AG09319 (cell line): ENCODE measurements around the gene INSL3.
"Not testable (repeated sequence)": the region's sequence is repeated elsewhere in the genome, so short reads cannot be mapped to it uniquely, and the experiment has no call there.

ENCODE experiments used
- DNase-seq: peaks from one replicate; pipeline ENCODE4 v3.0.0-alpha.2; 2010; ENCODE audit warnings: low read depth; ENCODE audit errors: extremely low read depth
- TF ChIP-seq, protein P1 (sequence below): IDR thresholded peaks from 2 replicates; pipeline ENCODE4 v1.5.1; 2011; ENCODE audit warnings: low read depth, mild to moderate bottlenecking, inconsistent platforms, low read length, moderate library complexity

Gene INSL3

DNA sequence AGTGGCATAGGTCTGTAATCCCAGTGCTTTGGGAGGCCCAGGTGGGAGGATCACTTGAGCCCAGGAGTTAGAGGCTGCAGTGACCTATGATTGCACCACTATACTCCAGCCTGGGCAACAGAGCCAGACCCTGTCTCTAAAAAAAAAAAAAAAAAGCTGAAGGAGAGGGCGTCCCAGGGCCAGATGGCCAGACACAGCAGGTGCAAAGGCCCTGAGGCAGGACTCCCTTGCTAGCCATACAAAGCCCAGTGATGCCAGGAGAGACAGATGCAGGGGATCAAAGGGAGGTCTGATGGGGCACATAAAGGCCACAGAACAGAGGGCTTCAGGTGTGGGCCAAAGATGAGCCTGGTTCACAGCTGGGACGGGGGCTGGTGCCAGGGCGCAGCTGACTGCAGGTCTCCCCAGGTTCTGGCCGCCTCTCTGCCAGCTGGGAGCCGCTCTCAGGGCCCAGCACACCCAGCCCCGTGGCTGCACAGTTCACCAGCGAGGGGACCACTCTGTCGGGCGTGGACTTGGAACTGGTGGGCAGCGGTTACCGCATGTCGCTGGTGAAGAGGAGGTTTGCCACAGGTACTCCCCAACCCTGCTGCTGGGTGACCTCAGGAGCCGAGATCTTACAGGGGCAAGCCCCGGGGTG lies 33.9 kb downstream of the INSL3 start:
- TF ChIP-seq, protein P1, sequence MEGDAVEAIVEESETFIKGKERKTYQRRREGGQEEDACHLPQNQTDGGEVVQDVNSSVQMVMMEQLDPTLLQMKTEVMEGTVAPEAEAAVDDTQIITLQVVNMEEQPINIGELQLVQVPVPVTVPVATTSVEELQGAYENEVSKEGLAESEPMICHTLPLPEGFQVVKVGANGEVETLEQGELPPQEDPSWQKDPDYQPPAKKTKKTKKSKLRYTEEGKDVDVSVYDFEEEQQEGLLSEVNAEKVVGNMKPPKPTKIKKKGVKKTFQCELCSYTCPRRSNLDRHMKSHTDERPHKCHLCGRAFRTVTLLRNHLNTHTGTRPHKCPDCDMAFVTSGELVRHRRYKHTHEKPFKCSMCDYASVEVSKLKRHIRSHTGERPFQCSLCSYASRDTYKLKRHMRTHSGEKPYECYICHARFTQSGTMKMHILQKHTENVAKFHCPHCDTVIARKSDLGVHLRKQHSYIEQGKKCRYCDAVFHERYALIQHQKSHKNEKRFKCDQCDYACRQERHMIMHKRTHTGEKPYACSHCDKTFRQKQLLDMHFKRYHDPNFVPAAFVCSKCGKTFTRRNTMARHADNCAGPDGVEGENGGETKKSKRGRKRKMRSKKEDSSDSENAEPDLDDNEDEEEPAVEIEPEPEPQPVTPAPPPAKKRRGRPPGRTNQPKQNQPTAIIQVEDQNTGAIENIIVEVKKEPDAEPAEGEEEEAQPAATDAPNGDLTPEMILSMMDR, result no peak
- DNase-seq, result no peak

DNA sequence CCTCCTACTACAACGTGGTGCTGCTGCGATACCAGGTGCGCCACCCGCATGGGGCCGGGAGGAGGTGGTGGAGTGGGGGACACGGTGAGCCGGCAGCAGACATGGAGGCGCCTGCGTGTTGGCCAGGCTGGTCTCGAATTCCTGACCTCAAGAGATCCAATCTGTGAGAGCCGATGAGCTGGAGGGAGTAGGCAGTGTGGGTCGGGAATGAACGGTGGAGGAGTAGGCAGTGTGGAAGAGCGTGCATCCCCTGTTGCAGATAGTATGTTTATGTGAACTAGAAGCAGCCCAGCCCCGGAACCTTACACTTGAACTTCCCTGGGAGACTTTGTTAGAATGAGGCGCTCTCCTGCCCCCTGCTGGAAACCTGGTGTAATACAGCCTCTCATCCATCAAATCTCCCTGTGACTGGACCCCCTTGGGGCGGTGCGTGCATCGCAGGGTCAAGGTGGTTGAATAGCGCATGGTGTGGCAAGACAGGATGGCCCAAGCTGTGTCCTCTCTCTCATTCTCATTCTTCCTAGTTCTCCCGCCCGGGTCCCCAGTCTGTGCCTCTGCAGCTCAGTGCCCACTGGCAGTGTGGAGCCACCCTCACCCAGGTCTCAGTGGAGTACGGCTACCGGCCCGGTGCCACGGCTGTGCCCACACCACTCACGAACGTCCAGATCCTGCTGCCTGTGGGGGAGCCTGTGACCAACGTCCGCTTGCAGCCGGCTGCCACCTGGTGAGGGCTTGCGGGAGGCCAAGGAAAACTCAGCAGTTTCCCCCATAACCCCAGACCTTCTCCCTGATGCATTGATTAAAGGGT lies 36.9 kb downstream of the INSL3 start:
- TF ChIP-seq, protein P1, result peak; percentile 84
- no peak for DNase-seq

DNA sequence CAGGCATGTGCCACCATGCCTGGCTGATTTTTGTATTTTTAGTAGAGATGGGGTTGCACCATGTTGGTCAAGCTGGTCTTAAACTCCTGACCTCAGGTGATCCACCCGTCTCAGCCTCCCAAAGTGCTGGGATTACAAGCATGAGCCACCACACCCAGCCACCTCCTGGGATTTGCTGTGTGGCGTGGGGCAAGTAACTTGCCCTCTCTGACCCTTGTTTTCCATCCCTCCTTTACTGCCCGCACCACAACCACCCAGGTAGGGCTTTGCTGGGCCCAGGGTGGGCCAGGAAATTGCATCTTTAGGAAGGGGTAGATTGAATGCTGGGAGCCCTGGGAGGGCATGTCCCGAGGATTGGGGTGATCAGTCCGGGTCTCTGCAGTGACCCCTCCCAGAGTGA lies 37.6 kb downstream of the INSL3 start:
- not testable (repeated sequence) for DNase-seq

DNA sequence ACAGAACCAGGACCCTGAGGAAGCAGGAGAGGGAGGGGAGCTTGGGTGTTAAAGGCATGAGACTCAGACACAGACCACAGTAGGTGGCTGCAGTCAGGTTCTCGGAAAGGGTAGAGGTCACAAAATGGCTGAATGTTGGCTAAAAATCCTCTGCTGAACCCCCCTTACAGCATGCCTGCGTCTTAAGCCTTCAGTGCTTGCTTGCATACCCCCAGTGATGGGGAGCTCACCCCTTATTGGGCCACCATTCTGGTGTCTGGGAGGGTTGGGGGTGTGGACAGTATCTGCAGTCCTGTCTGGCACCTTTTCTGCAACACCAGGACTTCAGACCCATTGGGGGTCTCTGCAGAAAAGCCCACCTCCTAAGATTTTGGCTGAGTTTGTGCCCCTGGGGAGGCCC lies 40.5 kb downstream of the INSL3 start:
- DNase-seq, result no peak
- TF ChIP-seq, protein P1, result no peak

DNA sequence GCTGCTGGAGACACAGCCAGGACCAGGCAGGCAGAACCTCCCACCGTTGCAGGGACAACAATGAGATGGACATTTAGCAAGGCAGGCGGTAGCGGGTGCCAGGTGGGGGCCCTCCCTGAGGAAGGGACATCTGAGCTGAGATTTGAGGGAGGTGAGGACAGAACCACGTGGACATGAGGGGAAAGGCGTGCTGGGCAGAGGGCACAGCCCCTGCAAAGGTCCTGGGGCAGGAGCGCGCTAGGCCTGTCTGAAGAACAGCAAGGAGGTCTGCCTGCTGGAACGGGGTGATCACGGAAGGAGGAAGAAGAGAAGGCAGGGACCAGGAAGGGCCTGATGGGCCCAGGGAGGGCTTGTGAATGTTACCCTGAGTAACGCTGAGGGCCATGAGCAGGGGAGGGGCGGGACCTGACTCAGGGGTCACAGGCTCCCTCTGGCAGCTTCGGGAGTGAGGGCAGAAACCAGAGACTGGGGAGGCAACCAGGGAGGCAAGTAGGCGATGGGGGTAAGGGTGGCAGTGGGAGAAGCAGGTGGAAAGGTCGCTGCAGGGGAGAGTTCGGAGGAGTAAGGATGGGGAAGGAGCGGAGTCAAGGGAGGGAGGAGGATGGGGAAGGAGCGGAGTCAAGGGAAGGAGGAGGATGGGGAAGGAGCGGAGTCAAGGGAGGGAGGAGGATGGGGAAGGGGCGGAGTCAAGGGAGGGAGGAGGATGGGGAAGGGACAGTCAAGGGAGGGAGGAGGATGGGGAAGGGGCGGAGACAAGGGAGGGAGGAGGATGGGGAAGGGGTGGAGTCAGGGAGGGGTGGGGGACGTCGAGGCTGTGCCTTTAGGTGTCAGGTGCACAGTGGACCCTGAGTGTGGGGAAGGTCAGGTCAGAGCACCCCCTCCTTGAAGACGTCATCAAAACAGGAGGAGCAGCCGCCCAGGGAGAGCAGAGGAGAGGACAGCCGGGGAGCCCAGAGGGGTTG lies 42.1 kb downstream of the INSL3 start:
- no peak for DNase-seq
- TF ChIP-seq, protein P1, result no peak

DNA sequence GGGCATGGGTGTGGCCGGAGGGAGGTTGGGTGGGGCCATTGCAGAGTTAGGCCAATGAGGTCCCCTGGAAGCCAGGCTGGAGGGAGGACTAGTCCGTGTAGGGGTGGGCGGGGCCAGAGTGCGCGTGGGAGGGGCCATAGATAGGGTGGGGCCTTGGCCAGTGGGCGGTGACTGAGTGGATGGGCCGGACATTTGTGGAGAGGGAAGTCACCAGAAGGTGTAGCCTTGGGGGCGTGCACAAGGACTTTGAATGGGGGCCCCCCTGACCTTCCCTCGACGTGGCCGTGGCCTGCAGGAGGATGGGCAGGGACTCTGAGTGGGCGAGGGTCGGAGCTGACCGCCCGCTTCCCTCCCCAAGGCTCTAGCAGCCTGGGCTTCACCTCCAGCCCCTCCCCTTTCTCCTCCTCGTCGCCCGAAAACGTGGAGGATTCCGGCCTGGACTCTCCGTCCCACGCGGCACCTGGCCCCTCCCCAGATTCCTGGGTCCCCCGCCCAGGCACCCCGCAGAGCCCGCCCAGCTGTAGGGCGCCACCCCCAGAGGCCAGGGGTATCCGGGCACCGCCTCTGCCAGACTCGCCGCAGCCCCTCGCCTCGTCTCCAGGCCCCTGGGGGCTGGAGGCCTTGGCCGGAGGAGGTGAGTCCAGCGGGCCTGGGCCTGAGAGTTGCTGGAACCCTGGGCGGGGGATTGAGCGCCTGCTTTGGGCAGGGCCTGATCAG lies 42.9 kb downstream of the INSL3 start:
- TF ChIP-seq, protein P1, result no peak

DNA sequence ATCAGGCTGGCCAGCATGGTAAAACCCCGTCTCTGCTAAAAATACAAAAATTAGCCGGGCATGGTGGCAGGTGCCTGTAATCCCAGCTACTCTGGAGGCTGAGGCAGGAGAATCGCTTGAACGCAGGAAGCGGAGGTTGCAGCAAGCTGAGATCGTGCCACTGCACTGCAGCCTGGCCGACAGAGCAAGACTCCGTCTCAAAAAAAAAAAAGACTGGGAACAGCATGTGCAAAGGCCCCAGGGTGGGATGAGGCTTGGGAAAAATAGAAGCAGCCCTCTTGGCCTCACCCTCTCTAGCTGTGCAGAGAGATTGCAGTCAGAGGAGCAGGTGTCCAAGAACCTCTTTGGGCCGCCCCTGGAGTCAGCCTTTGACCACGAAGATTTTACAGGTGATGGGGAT lies 43.5 kb downstream of the INSL3 start:
- not testable (repeated sequence) for DNase-seq

More for the DNA sequence above, 42.9 kb downstream of the INSL3 start:
- no peak for DNase-seq
